NCI-H146 treated with DMSO at 0.1 percent for 48 hours (cell line): ENCODE results near the gene MAPK10.
A peak's percentile ranks its signal among the peaks of the same experiment; 100 is the strongest.
"Not testable (repeated sequence)": the region's sequence is repeated elsewhere in the genome, so short reads cannot be mapped to it uniquely, and the experiment has no call there.

Experiments used
- DNase-seq: peaks from one replicate; lab custom pipeline; 2025; ENCODE audit not compliant: unreplicated experiment; lab: John Stamatoyannopoulos, UW

Gene MAPK10

DNA sequence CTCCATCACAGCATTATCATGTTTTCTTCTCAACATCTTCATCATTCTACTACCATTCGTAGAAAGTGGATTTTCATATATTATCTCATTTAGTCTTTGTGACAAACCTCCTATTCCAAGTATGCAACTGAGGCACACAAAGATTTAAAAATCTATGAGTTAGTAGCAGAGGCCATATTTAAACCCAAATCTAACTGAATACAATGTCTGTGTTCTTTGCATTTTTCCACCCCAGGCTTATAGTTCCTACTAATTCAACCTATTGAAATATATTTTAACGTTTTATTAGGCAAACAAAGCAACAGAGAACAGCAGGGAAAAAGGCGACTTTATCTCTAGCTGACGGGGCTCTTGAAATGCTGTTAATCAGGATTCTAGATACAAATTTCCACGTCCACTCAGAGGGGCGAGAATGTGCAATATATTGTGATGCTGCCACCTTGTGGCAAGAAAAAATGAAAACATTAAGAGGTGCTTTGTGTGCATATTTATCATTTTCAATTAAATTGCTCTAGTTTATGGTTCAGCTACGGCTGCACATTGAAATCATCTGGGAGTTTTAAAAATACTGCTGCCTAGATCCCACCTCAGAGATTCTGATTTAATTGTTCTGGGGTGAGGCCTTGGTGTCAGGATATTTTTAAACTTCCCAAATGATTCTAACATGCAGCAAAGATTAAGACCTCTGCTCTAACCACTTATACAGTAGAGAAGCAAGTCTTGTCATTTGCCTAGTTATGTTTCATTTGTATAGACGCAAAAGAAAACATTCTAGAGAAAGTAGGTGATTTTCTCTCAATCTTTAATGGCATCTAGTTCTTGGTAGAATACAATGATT lies 315.9 kb downstream of the MAPK10 start:
- peak; percentile 0 for DNase-seq

DNA sequence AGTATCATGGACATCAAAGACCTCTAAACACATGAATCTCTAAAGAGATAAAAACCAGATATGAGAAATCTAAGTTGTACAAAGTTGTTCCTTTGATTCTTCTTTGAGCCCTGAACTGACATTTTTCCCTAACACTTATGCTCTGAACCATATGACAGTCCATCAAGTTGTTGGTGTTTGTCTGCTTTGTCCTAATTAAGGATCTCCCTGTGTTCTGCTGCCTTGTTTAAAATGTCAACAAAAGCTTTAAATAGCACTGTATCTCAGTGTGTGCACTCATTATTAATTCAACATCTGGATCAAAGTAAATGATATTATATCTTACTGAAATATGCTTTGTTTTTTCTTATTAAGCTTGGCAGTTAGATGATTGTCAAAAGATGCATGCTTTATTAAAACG lies 321.8 kb downstream of the MAPK10 start:
- DNase-seq: no peak

DNA sequence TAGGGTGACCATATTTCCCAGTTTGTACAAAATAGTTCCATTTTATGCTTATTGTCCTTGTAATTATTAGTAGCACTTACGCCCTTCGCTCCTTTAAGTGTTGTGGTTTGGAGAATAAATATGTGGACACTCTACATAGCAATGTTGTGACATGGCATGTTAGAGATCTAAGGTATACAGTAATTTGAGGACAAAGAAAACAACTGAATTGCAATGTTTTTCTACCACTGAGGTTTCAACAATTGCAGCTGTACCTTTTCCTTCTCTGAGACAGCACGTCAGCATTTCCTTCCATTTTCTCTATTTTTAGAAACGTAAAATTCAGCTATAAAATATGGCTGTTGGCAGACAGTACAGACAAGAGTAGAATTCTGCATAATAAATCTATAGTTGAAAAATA lies 323.1 kb downstream of the MAPK10 start:
- no peak for DNase-seq

DNA sequence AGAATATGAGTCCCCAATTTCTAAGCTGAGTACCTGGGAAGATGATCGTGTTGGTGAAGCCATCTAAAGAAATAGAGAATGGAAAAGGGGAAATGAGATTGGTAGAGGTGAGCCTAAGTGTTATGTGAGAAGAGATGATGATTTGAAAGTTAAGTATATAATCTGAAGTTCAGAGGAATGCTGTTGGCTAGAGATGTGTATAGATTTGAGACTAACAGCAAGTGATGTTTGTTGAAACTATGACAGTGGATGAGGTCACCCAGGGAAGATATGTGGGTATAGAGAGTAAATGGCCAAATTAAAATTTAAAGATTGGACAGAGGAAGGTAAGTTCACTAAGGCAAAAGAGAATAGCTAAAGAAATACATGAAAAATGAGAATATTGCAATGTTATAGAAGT lies 324.2 kb downstream of the MAPK10 start:
- DNase-seq: no peak

DNA sequence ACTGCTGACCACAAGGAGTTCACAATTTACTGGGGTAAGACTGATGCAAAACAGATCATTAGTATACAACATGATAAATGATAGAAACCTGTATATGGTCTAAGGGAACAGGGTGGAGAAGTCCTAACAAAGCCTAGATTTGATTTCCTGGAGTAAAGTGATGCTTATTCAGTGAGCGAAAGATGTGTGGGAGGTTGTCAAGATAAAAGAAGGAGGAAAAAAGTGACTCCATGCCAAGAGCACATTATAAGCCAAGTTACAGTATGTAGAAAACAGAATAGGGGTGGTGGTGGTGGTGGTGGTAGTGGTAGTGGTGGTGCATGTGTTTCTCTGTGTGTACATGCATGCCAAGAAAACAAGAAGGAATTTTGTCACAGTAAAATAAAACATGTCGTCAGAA lies 325.2 kb downstream of the MAPK10 start:
- no peak for DNase-seq

DNA sequence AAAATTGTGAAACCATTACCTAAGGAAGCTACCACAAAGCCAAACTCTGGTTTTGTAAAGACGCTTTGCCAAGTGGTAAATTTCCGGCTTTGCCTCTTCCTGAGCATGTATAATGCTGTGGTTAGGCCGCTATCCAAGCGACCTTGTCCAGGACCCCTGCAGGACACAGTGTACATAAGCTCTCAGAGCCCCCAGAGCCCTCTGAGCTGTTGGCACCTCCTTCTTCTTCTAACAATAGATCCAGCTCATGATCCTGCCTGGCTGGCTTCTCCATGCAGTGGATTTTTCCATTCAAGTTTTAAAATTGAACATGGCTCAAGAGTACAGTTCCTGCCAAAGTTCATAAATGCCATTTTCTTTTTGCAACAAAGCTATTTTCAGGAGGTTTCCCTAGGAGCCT lies 326.7 kb downstream of the MAPK10 start:
- DNase-seq: no peak

DNA sequence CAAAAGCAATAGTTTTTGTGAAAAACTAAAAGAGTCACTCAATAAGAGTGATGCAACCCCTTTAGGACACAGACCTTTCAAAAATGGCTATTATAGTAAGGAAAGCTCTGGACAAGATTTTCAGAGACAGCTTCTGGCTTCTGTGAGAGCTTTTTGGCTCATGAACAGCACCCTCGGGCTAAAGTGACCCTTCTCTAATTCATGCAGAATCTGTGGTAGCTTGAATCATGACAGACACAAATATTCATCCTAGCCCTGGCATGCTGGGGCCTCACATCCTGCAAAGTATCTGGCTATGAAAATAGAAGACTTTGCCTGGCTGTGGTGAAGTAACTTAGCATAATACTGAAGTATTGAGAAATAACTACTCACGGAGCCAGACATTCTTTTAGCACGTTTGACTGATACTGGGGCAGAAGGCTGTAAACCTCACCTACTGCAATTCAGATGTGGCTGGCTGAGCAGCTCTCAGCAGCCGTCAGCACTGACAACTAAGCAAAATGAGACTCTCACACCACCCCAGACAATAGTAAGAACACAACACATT lies 327.3 kb downstream of the MAPK10 start:
- DNase-seq: no peak

DNA sequence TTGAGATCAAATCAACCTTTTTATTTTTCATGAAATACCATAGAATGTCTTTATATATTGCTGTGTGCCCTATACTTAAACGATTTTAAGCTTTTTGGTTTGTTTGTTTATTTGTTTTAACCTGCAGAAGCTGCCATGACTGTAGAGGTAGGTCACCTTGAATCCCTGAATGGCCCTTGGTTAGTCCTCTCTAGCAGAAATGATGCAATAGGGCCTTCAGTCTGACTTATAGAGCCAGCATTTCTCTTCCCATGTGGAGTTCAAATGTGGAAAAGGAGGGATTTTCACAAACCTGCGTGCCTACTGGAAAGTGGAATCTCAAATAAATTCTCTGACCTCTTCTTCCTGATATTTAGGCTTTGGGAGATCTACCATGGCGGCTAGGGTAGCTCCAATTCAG lies 327.9 kb downstream of the MAPK10 start:
- no peak for DNase-seq

DNA sequence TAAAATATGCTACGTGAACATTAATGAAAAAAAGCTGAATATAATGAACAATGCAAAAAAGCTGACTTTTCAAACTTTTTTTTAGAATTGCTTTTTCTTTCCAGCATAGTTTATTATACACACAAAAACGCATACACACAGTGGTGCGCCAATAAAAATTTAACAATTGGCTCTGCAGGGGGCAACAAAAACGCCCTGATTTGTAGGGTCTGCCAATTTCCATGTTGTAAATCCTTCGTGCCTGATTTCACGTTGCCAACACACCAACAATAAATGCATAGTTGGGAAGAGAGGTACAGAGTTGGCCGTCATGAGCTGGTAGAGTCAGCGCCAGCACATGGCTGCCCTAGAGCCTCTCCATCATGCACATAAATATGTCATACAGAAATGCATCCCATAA lies 333.1 kb downstream of the MAPK10 start:
- DNase-seq: no peak

DNA sequence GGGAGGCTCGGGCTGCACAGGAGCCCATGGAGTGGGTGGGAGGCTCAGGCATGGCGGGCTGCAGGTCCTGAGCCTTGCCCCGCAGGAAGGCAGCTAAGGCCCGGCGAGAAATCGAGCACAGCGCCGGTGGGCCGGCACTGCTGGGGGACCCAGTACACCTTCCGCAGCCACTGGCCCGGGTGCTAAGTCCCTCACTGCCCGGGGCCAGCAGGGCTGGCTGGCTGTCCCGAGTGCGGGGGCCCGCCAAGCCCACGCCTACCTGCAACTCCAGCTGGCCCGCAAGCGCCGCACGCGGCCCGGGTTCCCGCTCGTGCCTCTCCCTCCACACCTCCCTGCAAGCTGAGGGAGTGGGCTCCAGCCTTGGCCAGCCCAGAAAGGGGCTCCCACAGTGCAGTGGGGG lies 338.2 kb downstream of the MAPK10 start:
- not testable (repeated sequence) for DNase-seq

DNA sequence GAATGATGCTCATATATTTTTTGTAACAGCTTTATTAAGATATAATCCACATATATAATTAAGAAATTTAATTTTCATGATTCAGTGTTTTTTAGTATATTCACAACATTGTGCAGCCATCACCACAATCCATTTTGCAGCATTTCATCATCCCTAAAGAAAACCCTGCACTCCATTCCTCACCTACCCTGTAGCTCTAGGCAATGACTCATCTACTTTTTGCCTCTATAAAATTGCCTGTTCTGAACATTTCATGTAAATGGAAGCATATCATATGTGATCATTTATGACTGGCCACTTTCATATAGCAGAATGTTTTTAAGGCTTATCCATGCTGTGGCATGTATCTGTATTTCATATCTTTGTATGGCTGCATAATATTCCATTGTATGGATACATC lies 339.9 kb downstream of the MAPK10 start:
- no peak for DNase-seq

DNA sequence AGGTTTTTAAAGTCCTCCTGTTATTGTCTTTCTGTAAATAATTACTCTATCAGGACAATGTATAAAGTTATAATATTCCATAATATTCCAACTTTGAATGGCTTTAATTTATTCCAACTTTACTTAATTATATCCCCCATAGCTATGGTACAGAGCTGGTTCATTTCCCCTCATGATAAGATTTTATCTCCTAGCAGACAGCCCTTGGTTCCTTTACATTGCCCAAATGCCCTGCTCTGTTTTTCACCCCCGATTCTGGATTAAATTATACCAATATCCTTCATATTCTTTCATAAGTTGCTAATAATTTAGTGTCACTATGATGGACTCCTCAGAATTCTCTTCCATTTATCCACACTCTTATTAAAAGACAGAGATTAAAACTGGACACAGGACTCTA lies 340.5 kb downstream of the MAPK10 start:
- no peak for DNase-seq

DNA sequence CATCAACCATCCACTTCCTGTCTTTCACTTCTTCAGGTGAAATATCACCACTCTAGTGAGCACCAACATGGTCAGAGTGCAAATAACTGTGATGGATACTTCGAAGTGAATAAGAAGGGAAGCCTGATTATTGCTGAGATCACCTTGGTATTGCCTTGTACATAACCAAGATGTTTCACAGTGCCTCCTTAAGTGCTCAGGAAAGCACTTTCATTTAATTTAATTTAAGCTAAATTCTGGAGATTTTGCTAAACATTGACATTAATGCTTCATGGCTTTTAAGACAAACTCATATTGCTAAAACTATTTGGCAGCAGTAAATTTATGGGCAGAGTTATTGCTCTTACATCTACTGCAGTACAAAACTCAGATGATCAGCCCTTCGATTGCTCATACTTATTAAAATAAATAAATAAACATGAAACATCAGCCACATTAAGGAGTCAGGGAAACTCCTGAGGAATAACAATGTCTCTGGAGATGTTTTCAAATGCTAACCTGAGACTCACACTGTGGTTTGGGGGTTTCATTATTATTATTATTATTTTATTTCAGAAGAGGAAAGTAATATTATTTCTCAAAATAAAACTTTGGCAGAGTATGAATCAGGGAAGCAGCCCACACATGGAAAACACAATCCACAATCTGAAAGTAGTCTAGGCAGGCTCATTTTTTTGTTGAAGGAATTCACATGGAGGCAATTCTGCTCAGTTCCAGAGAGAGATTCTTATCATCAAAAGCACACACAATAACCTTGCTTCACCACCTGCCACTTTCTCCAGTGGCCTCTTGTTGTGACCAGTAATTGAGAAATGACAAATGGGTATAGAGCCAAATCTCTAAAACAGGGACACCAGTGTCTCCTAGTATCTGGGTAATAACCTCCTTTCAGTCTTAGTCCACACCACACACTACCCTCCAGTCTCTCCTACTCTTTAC lies 344.2 kb downstream of the MAPK10 start:
- no peak for DNase-seq

DNA sequence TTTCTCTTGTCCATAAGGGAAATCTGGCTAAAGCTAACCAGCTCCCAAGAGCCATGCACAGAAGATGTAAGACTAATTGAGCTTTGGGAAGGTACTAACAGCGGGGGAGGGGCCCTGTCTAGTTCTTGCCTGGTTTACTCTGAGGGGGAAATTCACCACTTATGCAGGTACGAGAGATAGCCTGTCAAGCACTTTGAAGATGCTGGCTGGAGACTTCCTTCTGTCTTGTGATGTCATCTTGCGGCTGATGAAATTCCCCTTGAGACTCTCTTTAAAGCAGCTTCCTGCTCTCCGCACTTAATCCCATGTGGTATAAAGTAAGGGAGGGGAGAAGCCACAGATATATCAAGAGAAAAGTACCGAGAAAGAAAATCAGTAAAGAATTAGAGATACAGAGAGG lies 345.3 kb downstream of the MAPK10 start:
- no peak for DNase-seq

DNA sequence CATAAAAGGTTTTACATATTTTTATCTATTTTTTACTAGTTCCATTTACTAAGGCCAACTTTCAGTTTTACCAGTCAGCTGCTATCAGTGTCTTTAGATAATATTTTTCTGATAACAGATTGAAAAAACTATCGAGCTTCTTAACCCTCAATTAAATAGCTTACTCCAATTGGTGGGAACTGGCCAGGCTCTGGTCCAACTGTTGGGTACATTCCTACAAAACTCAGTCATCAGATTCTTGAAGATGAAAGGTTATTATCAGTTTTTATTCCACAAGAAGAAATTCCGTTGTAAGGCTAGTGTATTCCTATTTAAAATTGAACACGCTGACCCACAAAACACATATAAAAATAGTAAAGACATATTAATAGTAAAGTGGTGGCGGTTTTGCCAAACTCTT lies 346.2 kb downstream of the MAPK10 start:
- no peak for DNase-seq

DNA sequence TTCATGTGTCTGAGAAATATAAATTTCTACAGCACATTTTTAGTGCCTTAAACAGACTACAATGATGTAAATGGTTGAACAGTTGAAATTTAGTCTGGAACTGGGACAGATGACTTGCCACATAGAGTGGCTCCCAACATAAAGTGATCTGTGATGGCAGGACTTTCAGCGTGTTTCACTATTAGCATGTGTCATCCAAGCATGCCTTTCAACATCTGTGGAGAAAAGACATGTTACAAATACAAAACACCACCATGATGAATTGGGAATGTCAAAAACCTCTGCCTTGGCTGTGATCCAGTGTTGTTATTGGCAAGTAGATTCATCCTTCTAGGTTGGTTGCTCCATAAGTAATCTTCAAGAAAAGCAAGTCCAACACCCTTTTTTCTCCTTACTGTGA lies 348.7 kb downstream of the MAPK10 start:
- DNase-seq: no peak

DNA sequence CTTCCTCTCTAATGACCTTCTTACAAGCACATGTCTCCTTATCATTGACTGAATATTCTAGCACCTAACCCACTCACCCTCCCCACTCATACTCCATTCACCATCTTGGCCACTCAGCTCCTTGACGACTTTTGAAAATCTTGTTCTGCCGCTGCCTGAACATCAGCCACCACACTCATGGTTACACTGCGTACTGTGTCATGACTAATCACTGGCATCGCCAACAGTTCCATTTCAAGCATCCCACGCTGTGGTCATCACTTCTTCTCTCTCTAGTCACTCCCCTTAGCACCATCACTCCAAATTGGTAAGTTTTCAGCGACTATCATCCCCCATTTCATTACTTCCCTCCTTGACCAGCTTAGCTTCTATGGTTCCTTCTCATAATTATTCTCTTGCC lies 352.8 kb downstream of the MAPK10 start:
- no peak for DNase-seq

DNA sequence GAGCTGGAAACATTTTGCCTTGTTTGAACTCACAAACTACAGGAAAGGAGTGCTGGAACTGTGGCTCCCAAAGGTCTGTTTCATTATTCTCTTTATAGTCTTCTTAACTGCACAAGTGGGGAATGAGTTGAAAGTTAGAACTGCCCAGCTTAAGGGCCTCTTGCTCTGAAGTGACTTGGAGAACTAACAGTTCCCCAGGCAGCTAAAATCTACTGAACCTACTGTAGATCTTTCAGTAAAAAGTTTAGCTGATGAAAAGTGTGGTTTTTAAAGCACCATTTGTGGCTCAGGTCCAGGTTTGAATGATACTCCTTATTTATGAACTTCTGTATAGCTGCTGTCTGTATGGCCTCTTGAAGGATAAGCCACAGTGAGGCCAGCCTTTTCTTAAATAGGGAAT lies 353.8 kb downstream of the MAPK10 start:
- DNase-seq: no peak

DNA sequence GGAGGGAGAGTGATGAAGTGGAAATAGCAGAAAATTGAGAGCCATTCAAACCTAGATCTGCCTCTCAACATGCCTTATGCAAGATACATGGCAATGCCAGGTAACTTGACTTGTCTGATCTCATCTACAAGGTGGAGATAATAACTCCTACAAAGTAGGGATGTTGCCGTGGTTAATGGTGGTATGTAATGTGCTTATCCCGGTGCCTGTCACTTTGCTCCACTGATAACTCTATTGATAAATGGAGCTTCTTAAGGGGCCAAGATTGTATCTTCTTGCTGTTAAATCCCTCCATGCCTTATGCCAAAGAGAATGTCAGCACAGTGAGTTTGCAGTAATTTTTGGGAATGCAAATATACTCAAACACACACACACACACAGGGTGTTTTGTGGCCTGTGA lies 355.8 kb downstream of the MAPK10 start:
- no peak for DNase-seq

DNA sequence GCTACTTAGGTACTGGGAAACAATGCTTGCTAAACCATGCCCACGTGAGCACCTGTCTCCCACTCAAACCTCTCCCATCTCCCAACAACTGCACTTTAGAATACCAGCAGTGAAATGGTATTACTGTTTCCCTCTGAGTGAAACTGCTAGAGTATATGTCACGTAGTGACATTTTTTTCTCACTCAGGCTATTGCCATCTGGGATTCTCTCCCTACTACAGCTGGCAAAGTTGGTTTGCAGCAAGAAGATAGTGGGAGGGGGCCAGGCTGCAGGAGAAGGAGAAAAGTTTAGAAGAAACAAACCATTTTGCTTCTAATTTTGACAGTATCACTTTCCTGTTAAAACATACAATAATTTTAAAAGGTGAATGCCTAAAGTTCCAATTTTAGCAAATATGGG lies 358.3 kb downstream of the MAPK10 start:
- no peak for DNase-seq

DNA sequence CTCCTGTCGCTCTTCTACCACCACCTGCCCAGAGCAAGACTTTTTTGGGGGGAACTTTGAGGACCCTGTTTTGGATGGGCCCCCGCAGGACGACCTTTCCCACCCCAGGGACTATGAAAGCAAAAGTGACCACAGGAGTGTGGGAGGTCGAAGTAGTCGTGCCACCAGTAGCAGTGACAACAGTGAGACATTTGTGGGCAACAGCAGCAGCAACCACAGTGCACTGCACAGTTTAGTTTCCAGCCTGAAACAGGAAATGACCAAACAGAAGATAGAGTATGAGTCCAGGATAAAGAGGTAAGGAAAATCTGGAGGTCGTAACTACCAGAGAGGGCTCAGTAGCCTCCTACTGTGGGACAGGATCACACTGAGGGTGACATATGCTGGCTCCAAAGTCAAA lies 364.5 kb downstream of the MAPK10 start:
- no peak for DNase-seq

DNA sequence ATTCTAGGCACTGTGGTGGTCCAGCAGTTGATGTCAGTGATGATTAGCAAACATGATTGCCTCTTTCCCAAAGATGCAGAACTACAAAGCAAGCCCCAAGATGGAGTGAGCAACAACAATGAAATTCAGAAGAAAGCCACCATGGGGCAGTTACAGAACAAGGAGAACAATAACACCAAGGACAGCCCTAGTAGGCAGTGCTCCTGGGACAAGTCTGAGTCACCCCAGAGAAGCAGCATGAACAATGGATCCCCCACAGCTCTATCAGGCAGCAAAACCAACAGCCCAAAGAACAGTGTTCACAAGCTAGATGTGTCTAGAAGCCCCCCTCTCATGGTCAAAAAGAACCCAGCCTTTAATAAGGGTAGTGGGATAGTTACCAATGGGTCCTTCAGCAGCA lies 365.3 kb downstream of the MAPK10 start:
- no peak for DNase-seq
